22Rv1 (cell line): ENCODE data around the gene CHST10.

Source experiments
- CTCF ChIP-seq: fragments of 450-650 bp; IDR thresholded peaks from 2 replicates; pipeline ENCODE4 v1.5.1; 2017; ENCODE audit warnings: mild to moderate bottlenecking
- ZFX ChIP-seq: fragments of 450-650 bp; IDR thresholded peaks from 2 replicates; pipeline ENCODE4 v1.6.1; 2017; ENCODE audit warnings: antibody characterized with exemption, borderline replicate concordance

- TF ChIP-seq CTCF (no peak), ZFX (no peak)
These were observed 28.8 kb downstream of the CHST10 start for GRCh38 chr2:100388703-100389102.
